Keratinocyte (primary cell): ENCODE measurements around the gene B3GALT6. TPM values are rescaled to one million over a fixed set of nuclear protein-coding genes. Genes with fewer than 3 reads are reported as not detected.
A peak's percentile ranks its signal among the peaks of the same experiment; 100 is the strongest.

Experiments
- DNase-seq: peaks from one replicate; pipeline ENCODE4 v3.0.0-alpha.2; 2011; ENCODE audit warnings: low read depth, missing footprints, low spot score
- FAIRE-seq: peaks from 2 replicates; lab custom pipeline; 2011; peaks lifted over from hg19 to GRCh38; lab: Jason Lieb, UNC
- H2AFZ ChIP-seq: 2 replicates; pipeline ENCODE4 v1.6.0; 2012; ENCODE audit warnings: low read length, control low read depth, inconsistent platforms; ENCODE audit not compliant: control insufficient read depth
- H3K27ac ChIP-seq: 2 replicates; pipeline ENCODE4 v1.5.1; 2011; ENCODE audit warnings: low read length; ENCODE audit not compliant: control insufficient read depth, insufficient read depth
- H3K27me3 ChIP-seq: 3 replicates; pipeline ENCODE4 v1.6.0; 2011; ENCODE audit warnings: low read length; ENCODE audit not compliant: control insufficient read depth, insufficient read depth; ENCODE audit errors: extremely low read depth
- H3K36me3 ChIP-seq, 2 experiments: 2 replicates in 1 of 2; 3 replicates in 1 of 2; pipeline ENCODE4 v1.5.1; 2011; ENCODE audit warnings: low read length in 2 of 2, mild to moderate bottlenecking in 1 of 2; ENCODE audit not compliant: control insufficient read depth in 2 of 2, insufficient read depth in 2 of 2; ENCODE audit errors: extremely low read depth in 1 of 2
- H3K4me1 ChIP-seq: 3 replicates; pipeline ENCODE4 v1.5.1; 2011; ENCODE audit warnings: low read length; ENCODE audit not compliant: control insufficient read depth, insufficient read depth; ENCODE audit errors: extremely low read depth
- H3K4me2 ChIP-seq: 3 replicates; pipeline ENCODE4 v1.6.0; 2011; ENCODE audit warnings: low read depth, low read length; ENCODE audit not compliant: control insufficient read depth, insufficient read depth; ENCODE audit errors: extremely low read depth
- H3K4me3 ChIP-seq, 3 experiments: fragments of 200-600 bp in 1 of 3; sonication (generic) in 1 of 3; 2 replicates in 2 of 3; 3 replicates in 1 of 3; pipeline ENCODE4 v1.5.1; 2011 to 2016; ENCODE audit warnings: low read length in 3 of 3, mild to moderate bottlenecking in 3 of 3, control low read depth in 2 of 3, inconsistent platforms in 1 of 3, low read depth in 1 of 3, mixed read lengths in 1 of 3, mixed run types in 1 of 3, moderate library complexity in 1 of 3; ENCODE audit not compliant: control insufficient read depth in 2 of 3, insufficient read depth in 2 of 3; ENCODE audit errors: extremely low read depth in 1 of 3
- H3K79me2 ChIP-seq: 2 replicates; pipeline ENCODE4 v1.6.0; 2012; ENCODE audit warnings: low read length; ENCODE audit not compliant: control insufficient read depth, insufficient read depth
- H3K9ac ChIP-seq: 3 replicates; pipeline ENCODE4 v1.6.0; 2011; ENCODE audit warnings: low read length; ENCODE audit not compliant: control insufficient read depth, insufficient read depth; ENCODE audit errors: extremely low read depth
- H3K9me1 ChIP-seq: 3 replicates; pipeline ENCODE4 v1.6.0; 2011; ENCODE audit warnings: low read length; ENCODE audit not compliant: control insufficient read depth, insufficient read depth; ENCODE audit errors: extremely low read depth
- H3K9me3 ChIP-seq: 2 replicates; pipeline ENCODE4 v1.5.1; 2012; ENCODE audit warnings: low read depth, low read length; ENCODE audit not compliant: control insufficient read depth
- H4K20me1 ChIP-seq: 3 replicates; pipeline ENCODE4 v1.6.0; 2011; ENCODE audit warnings: low read length; ENCODE audit not compliant: control insufficient read depth, insufficient read depth; ENCODE audit errors: extremely low read depth
- EZH2 ChIP-seq: IDR thresholded peaks from one replicate; pipeline ENCODE4 v1.6.1; 2012; ENCODE audit warnings: inconsistent platforms, mild to moderate bottlenecking, low read length, moderate library complexity
- dilution Hi-C: fragments of 300-500 bp; cut with MboI; formaldehyde crosslinking; loops from one replicate; pipeline ENCODE4 v1.7.0; 2020; ENCODE audit warnings: low sequenced_read_pairs; ENCODE audit not compliant: extremely low pct_ligation_motif_present
- polyA plus RNA-seq, 5 experiments: library from polyadenylated mRNA; depleted of rRNA in 3 of 5; stranded (reverse) in 3 of 5; stranded (forward) in 1 of 5; unstranded in 1 of 5; fragments of >200 nt; gene quantifications; 1 replicate in 1 of 5; 2 replicates in 3 of 5; 3 replicates in 1 of 5; pipeline versions ENCODE4 v1.2.1 to v1.2.3, GENCODE V29; 2011 to 2012; ENCODE audit warnings: missing spikeins in 2 of 5, low read depth in 1 of 5, low replicate concordance in 1 of 5
- TF ChIP-seq, protein P1 (sequence below), 3 experiments: IDR thresholded peaks in 1 of 3; conservative IDR thresholded peaks in 1 of 3; optimal IDR thresholded peaks in 1 of 3; 2 replicates in 2 of 3; 3 replicates in 1 of 3; pipeline versions ENCODE3 to v1.5.1; 2011; ENCODE audit warnings: low read length in 3 of 3, mild to moderate bottlenecking in 3 of 3, moderate library complexity in 2 of 3, control low read depth in 1 of 3, inconsistent platforms in 1 of 3; ENCODE audit not compliant: insufficient read depth in 2 of 3; ENCODE audit errors: extremely low read depth in 1 of 3

Gene B3GALT6
- polyA plus RNA-seq, 1 donor (not counting 4 experiments of a cell fraction or from before 2014, with no cell fraction given): 6.8 TPM

DNA sequence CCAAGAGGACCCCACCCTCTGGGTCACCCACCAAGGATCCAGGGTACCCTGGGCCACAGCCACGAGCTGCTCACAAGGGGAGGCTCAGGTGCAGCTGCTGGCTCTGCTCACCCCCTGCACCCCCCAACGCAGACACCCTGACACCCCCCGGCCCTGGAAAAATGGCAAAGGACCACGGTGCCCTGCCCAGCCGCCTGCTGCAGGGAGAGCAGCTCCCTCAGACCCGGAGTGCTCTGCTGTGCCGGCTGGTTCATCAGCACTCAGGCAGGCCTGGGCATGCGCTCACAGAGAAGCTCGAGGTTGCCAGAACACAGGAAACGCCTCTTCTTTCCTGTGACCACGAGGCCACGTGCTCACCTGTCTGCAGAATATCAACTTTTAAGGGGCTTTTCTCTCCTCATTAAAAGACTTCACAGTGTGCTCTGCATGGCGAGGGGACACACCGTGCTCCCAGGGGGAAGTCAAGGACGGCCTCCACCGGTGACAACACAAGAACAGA is 18.8 kb downstream of the B3GALT6 start:
- Histone ChIP-seq H3K4me3 (peak overlapping the region in 1 of 3 experiments; percentile 39), H3K79me2 (no peaks in the 10 kb centered on the region), H4K20me1 (no peaks in the 10 kb centered on the region), H3K4me2 (peak overlapping the region; percentile 50), H3K36me3 (peaks cover 8 to 18% of the 10 kb centered on the region in 2 experiments), H2AFZ (no peak overlapping the region), H3K9ac (no peak overlapping the region), H3K9me1 (no peaks in the 10 kb centered on the region), H3K27ac (peak overlapping the region; percentile 2), H3K9me3 (no peaks in the 10 kb centered on the region), H3K4me1 (peaks cover 8% of the 10 kb centered on the region), H3K27me3 (peaks cover 11% of the 10 kb centered on the region)
- FAIRE-seq (peak; percentile 96), DNase-seq (no peak)
- dilution Hi-C loops: no loop called here
- no peak for TF ChIP-seq EZH2
- TF ChIP-seq, protein P1, sequence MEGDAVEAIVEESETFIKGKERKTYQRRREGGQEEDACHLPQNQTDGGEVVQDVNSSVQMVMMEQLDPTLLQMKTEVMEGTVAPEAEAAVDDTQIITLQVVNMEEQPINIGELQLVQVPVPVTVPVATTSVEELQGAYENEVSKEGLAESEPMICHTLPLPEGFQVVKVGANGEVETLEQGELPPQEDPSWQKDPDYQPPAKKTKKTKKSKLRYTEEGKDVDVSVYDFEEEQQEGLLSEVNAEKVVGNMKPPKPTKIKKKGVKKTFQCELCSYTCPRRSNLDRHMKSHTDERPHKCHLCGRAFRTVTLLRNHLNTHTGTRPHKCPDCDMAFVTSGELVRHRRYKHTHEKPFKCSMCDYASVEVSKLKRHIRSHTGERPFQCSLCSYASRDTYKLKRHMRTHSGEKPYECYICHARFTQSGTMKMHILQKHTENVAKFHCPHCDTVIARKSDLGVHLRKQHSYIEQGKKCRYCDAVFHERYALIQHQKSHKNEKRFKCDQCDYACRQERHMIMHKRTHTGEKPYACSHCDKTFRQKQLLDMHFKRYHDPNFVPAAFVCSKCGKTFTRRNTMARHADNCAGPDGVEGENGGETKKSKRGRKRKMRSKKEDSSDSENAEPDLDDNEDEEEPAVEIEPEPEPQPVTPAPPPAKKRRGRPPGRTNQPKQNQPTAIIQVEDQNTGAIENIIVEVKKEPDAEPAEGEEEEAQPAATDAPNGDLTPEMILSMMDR (optimal IDR thresholded peaks at IDR 0.05 in 1 of 3, IDR thresholded peaks at IDR 0.05 in 1 of 3, conservative IDR thresholded peaks at IDR 0.05 in 1 of 3; ENCODE audit: extremely low read depth in 1 of 3, insufficient read depth in 2 of 3, low read length in 3 of 3): no peak

DNA sequence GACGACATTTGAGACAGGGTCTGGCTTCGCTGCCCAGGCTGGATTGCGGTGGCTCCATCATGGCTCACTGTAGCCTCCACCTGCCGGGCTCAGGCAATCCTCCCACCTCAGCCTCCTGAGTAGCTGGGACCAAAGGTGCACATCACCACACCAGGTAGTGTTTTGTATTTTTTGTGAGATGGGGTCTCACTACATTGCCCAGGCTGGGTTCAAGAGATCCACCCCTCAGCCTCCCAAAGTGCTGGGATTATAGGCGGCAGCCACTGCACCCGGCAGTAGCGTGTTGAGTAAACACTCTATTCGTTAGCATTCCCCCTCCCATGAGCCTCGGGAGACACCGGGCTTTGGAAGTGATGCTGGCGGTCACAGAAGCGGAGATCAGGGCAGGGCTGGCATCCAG is 21.3 kb downstream of the B3GALT6 start:
- Histone ChIP-seq H3K27me3 (no peaks in the 10 kb centered on the region), H2AFZ (no peak overlapping the region), H3K9me3 (no peaks in the 10 kb centered on the region), H3K36me3 (peaks cover 15 to 22% of the 10 kb centered on the region in 2 experiments), H4K20me1 (peaks cover under 1% of the 10 kb centered on the region), H3K4me2 (no peak overlapping the region), H3K4me3 (no peak overlapping the region), H3K9ac (no peak overlapping the region), H3K4me1 (peaks cover 10% of the 10 kb centered on the region), H3K27ac (no peak overlapping the region), H3K79me2 (peaks cover 3% of the 10 kb centered on the region), H3K9me1 (no peaks in the 10 kb centered on the region)
- dilution Hi-C loops: no loop called here
- no peak for DNase-seq
- no peak for FAIRE-seq
- TF ChIP-seq EZH2: no peak
- TF ChIP-seq, protein P1 (optimal IDR thresholded peaks at IDR 0.05 in 1 of 3, IDR thresholded peaks at IDR 0.05 in 1 of 3, conservative IDR thresholded peaks at IDR 0.05 in 1 of 3; ENCODE audit: extremely low read depth in 1 of 3, insufficient read depth in 2 of 3, low read length in 3 of 3): no peak
